ENCODE results near the gene P2RY8. TPM values are rescaled to one million over a fixed set of nuclear protein-coding genes. Genes with fewer than 3 reads are reported as not detected.

P2RY8 gene
- total RNA-seq, 2 donors from 2014 or later, result 0.93 to 1.3 TPM

- no peak overlapping the region for H3K27ac ChIP-seq
- H3K36me3 ChIP-seq, result no peaks in the 10 kb centered on the region
- no peaks in the 10 kb centered on the region for H3K9me3 ChIP-seq
- no peak overlapping the region for H3K4me3 ChIP-seq
- no peaks in the 10 kb centered on the region for H3K27me3 ChIP-seq
- no peak for DNase-seq (ENCODE audit: low spot score)
- H3K4me1 ChIP-seq, result no peaks in the 10 kb centered on the region
- no peak for TF ChIP-seq CTCF (IDR thresholded peaks at IDR 0.05)
Observed at GRCh38 chrX:1534301-1535168, 2.5 kb downstream of the P2RY8 start.

- no peaks in the 10 kb centered on the region for H3K36me3 ChIP-seq
- DNase-seq (ENCODE audit: low spot score), result no peak
- no peak overlapping the region for H3K27ac ChIP-seq
- no peaks in the 10 kb centered on the region for H3K9me3 ChIP-seq
- no peaks in the 10 kb centered on the region for H3K27me3 ChIP-seq
- no peak for TF ChIP-seq CTCF (IDR thresholded peaks at IDR 0.05)
- H3K4me1 ChIP-seq, result no peaks in the 10 kb centered on the region
- H3K4me3 ChIP-seq, result no peak overlapping the region
Observed at GRCh38 chrX:1533058-1533457, 3.9 kb downstream of the P2RY8 start.

- H3K36me3 ChIP-seq, result no peaks in the 10 kb centered on the region
- no peak for TF ChIP-seq CTCF (IDR thresholded peaks at IDR 0.05)
Observed at GRCh38 chrX:1531096-1531890, 5.7 kb downstream of the P2RY8 start.

GRCh38 chrX:1529756-1530155, 7.2 kb downstream of the P2RY8 start:
- H3K4me3 ChIP-seq, result no peak overlapping the region
- H3K27ac ChIP-seq, result no peak overlapping the region
- no peak for DNase-seq (ENCODE audit: low spot score)
- TF ChIP-seq CTCF (IDR thresholded peaks at IDR 0.05), result no peak
- H3K36me3 ChIP-seq, result no peaks in the 10 kb centered on the region
- H3K9me3 ChIP-seq, result no peaks in the 10 kb centered on the region
- no peaks in the 10 kb centered on the region for H3K27me3 ChIP-seq
- H3K4me1 ChIP-seq, result no peaks in the 10 kb centered on the region

More at GRCh38 chrX:1531096-1531890, 5.7 kb downstream of the P2RY8 start:
- no peak overlapping the region for H3K27ac ChIP-seq
- no peak for DNase-seq (ENCODE audit: low spot score)
- H3K4me1 ChIP-seq, result no peaks in the 10 kb centered on the region
- no peak overlapping the region for H3K4me3 ChIP-seq
- H3K27me3 ChIP-seq, result no peaks in the 10 kb centered on the region
- no peaks in the 10 kb centered on the region for H3K9me3 ChIP-seq

- no peak for TF ChIP-seq CTCF (IDR thresholded peaks at IDR 0.05)
- no peaks in the 10 kb centered on the region for H3K36me3 ChIP-seq
- H3K9me3 ChIP-seq, result no peaks in the 10 kb centered on the region
- no peaks in the 10 kb centered on the region for H3K27me3 ChIP-seq
- H3K4me3 ChIP-seq, result no peak overlapping the region
- no peak overlapping the region for H3K27ac ChIP-seq
- DNase-seq (ENCODE audit: low spot score), result no peak
- H3K4me1 ChIP-seq, result no peaks in the 10 kb centered on the region
Observed at GRCh38 chrX:1529328-1529727, 7.7 kb downstream of the P2RY8 start.

All from right atrium auricular region (tissue), 2 donors.